ENCODE data around the gene DCXR. TPM values are rescaled to one million over a fixed set of nuclear protein-coding genes. Genes with fewer than 3 reads are reported as not detected.

Gene DCXR
- total and polyA plus RNA-seq, 2 experiments from 2014 or later: 86.9 to 137 TPM

DNA sequence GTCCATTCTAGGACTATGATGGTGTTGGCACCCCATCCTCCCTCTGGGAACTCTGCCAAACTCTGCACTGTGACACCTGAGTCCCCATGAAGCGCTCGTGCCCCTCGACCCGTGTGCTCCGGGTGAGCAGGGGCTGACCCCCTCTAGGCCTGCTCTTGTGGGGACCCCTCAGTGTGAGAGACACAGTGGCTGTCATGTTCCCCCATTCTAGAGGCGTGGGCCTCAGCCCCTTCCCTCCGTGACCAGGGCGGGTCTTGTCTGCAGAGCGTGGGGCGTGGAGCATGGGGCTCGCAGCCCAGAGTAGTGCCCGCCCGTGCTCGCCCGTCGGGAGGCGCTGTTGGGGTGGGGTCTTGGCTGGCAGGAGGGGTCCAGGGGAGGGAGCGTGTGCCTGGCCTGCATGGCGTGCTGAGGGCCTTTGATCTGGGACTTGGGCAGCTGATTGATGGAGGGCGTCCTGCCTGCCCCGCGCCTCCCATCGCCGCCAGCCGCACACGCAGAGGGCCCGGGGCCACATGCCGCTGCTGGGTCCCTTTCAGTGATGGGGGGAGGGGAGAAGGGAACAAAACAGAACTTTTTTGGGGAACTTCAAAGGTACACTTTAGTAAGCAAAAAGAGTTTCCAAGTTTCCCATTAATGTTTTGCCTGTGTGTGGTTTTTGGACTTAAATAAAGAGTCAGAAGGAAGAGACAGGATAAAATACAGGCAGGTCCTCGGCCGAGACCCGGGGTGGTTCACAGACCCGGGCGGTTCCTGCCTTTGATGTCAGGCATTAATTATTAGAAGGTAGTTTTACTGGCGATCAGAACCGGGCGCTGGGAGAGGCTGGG lies 37.3 kb downstream of the DCXR start:
- peak; percentile 35 for ATAC-seq
- peak; percentile 44 for DNase-seq (ENCODE audit: low spot score)
- H3K4me1 Mint-ChIP-seq: peaks cover 2% of the 10 kb centered on the region; the same call in 1 of the 3 replicates
- H3K4me3 Mint-ChIP-seq: no peak overlapping the region
- Histone ChIP-seq H3K27me3 (ENCODE audit: insufficient read depth) (no peaks in the 10 kb centered on the region), H2AFZ (no peak overlapping the region), H3K79me2 (replicated peaks; ENCODE audit: insufficient read depth) (no peaks in the 10 kb centered on the region), H3K9me2 (ENCODE audit: insufficient read depth) (no peaks in the 10 kb centered on the region), H3K4me3 (no peak overlapping the region), H3K4me1 (ENCODE audit: insufficient read depth) (no peaks in the 10 kb centered on the region), H3K4me2 (no peak overlapping the region), H3K27ac (ENCODE audit: low read depth) (no peak overlapping the region), H4K20me1 (replicated peaks; ENCODE audit: insufficient read depth) (0 out of 2 replicates have a peak, but pooled peaks cover 4% of the 10 kb centered on the region), H3F3A (replicated peaks; ENCODE audit: low read depth) (0 out of 2 replicates have a peak, but pooled peaks cover 2% of the 10 kb centered on the region), H3K36me3 (ENCODE audit: insufficient read depth) (no peaks in the 10 kb centered on the region)
- no peaks in the 10 kb centered on the region for H3K9me3 Mint-ChIP-seq
- no peak for TF ChIP-seq EZH2 (IDR thresholded peaks at IDR 0.05; ENCODE audit: low read depth, unreplicated experiment)
- no peak for TF ChIP-seq NANOG (IDR thresholded peaks at IDR 0.05; ENCODE audit: borderline replicate concordance)
- TF ChIP-seq CREB1 (CRISPR knock-in tag; IDR thresholded peaks at IDR 0.05; ENCODE audit: low read depth): no peak
- TF ChIP-seq REST (IDR thresholded peaks at IDR 0.05; ENCODE audit: unreplicated experiment): no peak
- peak in 1 of 2 experiments; percentile 41; a peak in 2 of 4 replicates for TF ChIP-seq CTCF (conservative IDR thresholded peaks at IDR 0.05; ENCODE audit: low read depth in 2 of 2)
- peaks cover 14% of the 10 kb centered on the region for H3K27me3 Mint-ChIP-seq (ENCODE audit: insufficient read depth, low read depth, poor library complexity)
- peaks cover 6% of the 10 kb centered on the region; the same call in 1 of the 3 replicates for H3K36me3 Mint-ChIP-seq (ENCODE audit: low read depth)
- H3K27ac Mint-ChIP-seq: no peak overlapping the region

- no peaks in the 10 kb centered on the region for H3K79me2 ChIP-seq (replicated peaks; ENCODE audit: insufficient read depth)
- DNase-seq (ENCODE audit: low spot score): no peak
- H3K36me3 ChIP-seq (ENCODE audit: insufficient read depth): no peaks in the 10 kb centered on the region
- H3K4me3 Mint-ChIP-seq: no peak overlapping the region
- H3K27ac ChIP-seq (ENCODE audit: low read depth): no peak overlapping the region
- ATAC-seq: no peak
- H3K4me2 ChIP-seq: no peak overlapping the region
- H3K36me3 Mint-ChIP-seq (ENCODE audit: low read depth): peaks cover 6% of the 10 kb centered on the region; the same call in 1 of the 3 replicates
- no peaks in the 10 kb centered on the region for H3K4me1 ChIP-seq (ENCODE audit: insufficient read depth)
- no peak overlapping the region for H3K27ac Mint-ChIP-seq
- peaks cover 2% of the 10 kb centered on the region; the same call in 1 of the 3 replicates for H3K4me1 Mint-ChIP-seq
- H3K27me3 ChIP-seq (ENCODE audit: insufficient read depth): no peaks in the 10 kb centered on the region
- no peak overlapping the region for H3K4me3 ChIP-seq
- TF ChIP-seq NANOG (IDR thresholded peaks at IDR 0.05; ENCODE audit: borderline replicate concordance): no peak
- TF ChIP-seq ETS1 (IDR thresholded peaks at IDR 0.05): no peak
- TF ChIP-seq REST (IDR thresholded peaks at IDR 0.05; ENCODE audit: unreplicated experiment): no peak
- peaks cover 14% of the 10 kb centered on the region for H3K27me3 Mint-ChIP-seq (ENCODE audit: insufficient read depth, low read depth, poor library complexity)
- H4K20me1 ChIP-seq (replicated peaks; ENCODE audit: insufficient read depth): 0 out of 2 replicates have a peak, but pooled peaks cover 4% of the 10 kb centered on the region
- H3F3A ChIP-seq (replicated peaks; ENCODE audit: low read depth): 0 out of 2 replicates have a peak, but pooled peaks cover 2% of the 10 kb centered on the region
- H2AFZ ChIP-seq: no peak overlapping the region
- H3K9me3 Mint-ChIP-seq: no peaks in the 10 kb centered on the region
- H3K9me2 ChIP-seq (ENCODE audit: insufficient read depth): no peaks in the 10 kb centered on the region
Observed at GRCh38 chr17:81999587-81999975, 37.9 kb downstream of the DCXR start.

Measured in GM23338 (cell line).